Fibroblast of the aortic adventitia (primary cell): ENCODE results near the gene PCOLCE2. TPM values are rescaled to one million over a fixed set of nuclear protein-coding genes. Genes with fewer than 3 reads are reported as not detected.
"Not testable (repeated sequence)": the region's sequence is repeated elsewhere in the genome, so short reads cannot be mapped to it uniquely, and the experiment has no call there.

Source experiments
- DNase-seq: peaks from one replicate; pipeline ENCODE4 v3.0.0-alpha.2; 2010; ENCODE audit warnings: low read depth
- H3K4me3 ChIP-seq: 2 replicates; pipeline ENCODE4 v1.5.1; 2011; ENCODE audit warnings: low read depth, mild to moderate bottlenecking, control low read depth, low read length, moderate library complexity
- CTCF ChIP-seq: IDR thresholded peaks from 2 replicates; pipeline ENCODE4 v1.5.1; 2011; ENCODE audit warnings: mild to moderate bottlenecking, low read length, control low read depth, inconsistent platforms; ENCODE audit not compliant: insufficient read depth
- total RNA-seq: library from RNA; depleted of rRNA; stranded (reverse); fragments of >200 nt; gene quantifications from 2 replicates; pipeline ENCODE4 v1.2.3, GENCODE V29; 2012; ENCODE audit warnings: low replicate concordance

PCOLCE2 gene
- total RNA-seq, 1 donor, result 98.4 TPM

- TF ChIP-seq CTCF, result no peak
- no peak overlapping the region for H3K4me3 ChIP-seq
- DNase-seq, result no peak
Observed at GRCh38 chr3:142886021-142886420, 2.9 kb downstream of the PCOLCE2 start.

GRCh38 chr3:142884531-142884930 is 4.4 kb downstream of the PCOLCE2 start:
- H3K4me3 ChIP-seq, result no peak overlapping the region
- no peak for TF ChIP-seq CTCF
- no peak for DNase-seq

- not testable (repeated sequence) for H3K4me3 ChIP-seq, DNase-seq
Observed at GRCh38 chr3:142883534-142883933, 5.3 kb downstream of the PCOLCE2 start.

- no peak for TF ChIP-seq CTCF
- H3K4me3 ChIP-seq, result no peak overlapping the region
- DNase-seq, result no peak
Observed at GRCh38 chr3:142881445-142882224, 7.2 kb downstream of the PCOLCE2 start.

- DNase-seq, result no peak
- H3K4me3 ChIP-seq, result no peak overlapping the region
- TF ChIP-seq CTCF, result no peak
Observed at GRCh38 chr3:142878649-142879300, 10.1 kb downstream of the PCOLCE2 start.

- no peak for TF ChIP-seq CTCF
- no peak for DNase-seq
- no peak overlapping the region for H3K4me3 ChIP-seq
Observed at GRCh38 chr3:142876417-142876816, 12.5 kb downstream of the PCOLCE2 start.

GRCh38 chr3:142875583-142876207 is 13.2 kb downstream of the PCOLCE2 start:
- DNase-seq, result no peak
- H3K4me3 ChIP-seq, result no peak overlapping the region
- TF ChIP-seq CTCF, result no peak
